Trophoblast cell (in vitro differentiated cells and primary cell): ENCODE measurements around the gene IQCB1.
A peak's percentile ranks its signal among the peaks of the same experiment; 100 is the strongest.

Source experiments
- DNase-seq, 2 donors: peaks; one replicate each; pipeline ENCODE4 v3.0.0-alpha.2; 2016
- H2AFZ ChIP-seq: 2 replicates; pipeline ENCODE4 v1.6.1; 2013; ENCODE audit warnings: low read length, moderate library complexity, mild to moderate bottlenecking; ENCODE audit not compliant: insufficient read depth, poor library complexity
- H2AK5ac ChIP-seq: 2 replicates; pipeline ENCODE4 v1.6.1; 2013; ENCODE audit warnings: mild to moderate bottlenecking, low read length
- H2BK120ac ChIP-seq: 2 replicates; pipeline ENCODE4 v1.6.1; 2013; ENCODE audit warnings: low read length, mild to moderate bottlenecking, moderate library complexity; ENCODE audit not compliant: insufficient read depth, poor library complexity
- H2BK12ac ChIP-seq: 2 replicates; pipeline ENCODE4 v1.6.1; 2013; ENCODE audit warnings: mild to moderate bottlenecking, low read length, moderate library complexity
- H2BK5ac ChIP-seq: 2 replicates; pipeline ENCODE4 v1.6.1; 2013; ENCODE audit warnings: low read length, low read depth, moderate library complexity, mild to moderate bottlenecking; ENCODE audit not compliant: poor library complexity
- H3K14ac ChIP-seq: 2 replicates; pipeline ENCODE4 v1.6.1; 2013; ENCODE audit warnings: mild to moderate bottlenecking, low read length
- H3K18ac ChIP-seq: 2 replicates; pipeline ENCODE4 v1.6.1; 2013; ENCODE audit warnings: mild to moderate bottlenecking, low read length
- H3K23ac ChIP-seq: 2 replicates; pipeline ENCODE4 v1.6.1; 2013; ENCODE audit warnings: low read length
- H3K27ac ChIP-seq: 2 replicates; pipeline ENCODE4 v1.5.1; 2013; ENCODE audit warnings: low read depth, mild to moderate bottlenecking, inconsistent platforms, low read length, moderate library complexity
- H3K27me3 ChIP-seq: 2 replicates; pipeline ENCODE4 v1.6.1; 2013; ENCODE audit warnings: inconsistent platforms, mild to moderate bottlenecking, low read length, moderate library complexity; ENCODE audit not compliant: insufficient read depth
- H3K36me3 ChIP-seq, 2 experiments: 1 replicate in 1 of 2; 2 replicates in 1 of 2; pipeline ENCODE4 v1.6.1; 2013; ENCODE audit warnings: low read length in 2 of 2, mild to moderate bottlenecking in 2 of 2, moderate library complexity in 1 of 2; ENCODE audit not compliant: insufficient read depth in 2 of 2, control insufficient read depth in 1 of 2
- H3K4ac ChIP-seq: 2 replicates; pipeline ENCODE4 v1.6.1; 2013; ENCODE audit warnings: low read depth, mild to moderate bottlenecking, low read length, moderate library complexity
- H3K4me1 ChIP-seq, 2 experiments: 1 replicate in 1 of 2; 2 replicates in 1 of 2; pipeline ENCODE4 v1.6.1; 2013; ENCODE audit warnings: low read length in 2 of 2, mild to moderate bottlenecking in 2 of 2, moderate library complexity in 1 of 2; ENCODE audit not compliant: insufficient read depth in 2 of 2, control insufficient read depth in 1 of 2
- H3K4me2 ChIP-seq: 2 replicates; pipeline ENCODE4 v1.6.1; 2013; ENCODE audit warnings: inconsistent platforms, mild to moderate bottlenecking, low read length, moderate library complexity
- H3K4me3 ChIP-seq: 2 replicates; pipeline ENCODE4 v1.5.1; 2013; ENCODE audit warnings: mild to moderate bottlenecking, low read depth, low read length, inconsistent platforms
- H3K79me1 ChIP-seq: one replicate; pipeline ENCODE4 v1.6.1; 2013; ENCODE audit warnings: low read length
- H3K79me2 ChIP-seq: 2 replicates; pipeline ENCODE4 v1.6.1; 2013; ENCODE audit warnings: low read length, mild to moderate bottlenecking; ENCODE audit not compliant: control insufficient read depth, insufficient read depth, poor library complexity
- H3K9ac ChIP-seq: 2 replicates; pipeline ENCODE4 v1.6.1; 2013; ENCODE audit warnings: mild to moderate bottlenecking, low read length
- H3K9me3 ChIP-seq: 2 replicates; pipeline ENCODE4 v1.6.1; 2013; ENCODE audit warnings: low read depth, mild to moderate bottlenecking, control low read depth, inconsistent platforms, low read length; ENCODE audit not compliant: insufficient read depth
- H4K12ac ChIP-seq: 2 replicates; pipeline ENCODE4 v1.6.1; 2013; ENCODE audit warnings: low read depth, mild to moderate bottlenecking, low read length, moderate library complexity
- H4K8ac ChIP-seq: 2 replicates; pipeline ENCODE4 v1.6.1; 2013; ENCODE audit warnings: low read depth, mild to moderate bottlenecking, low read length, moderate library complexity
- H4K91ac ChIP-seq: one replicate; pipeline ENCODE4 v1.6.1; 2013; ENCODE audit warnings: low read depth, mild to moderate bottlenecking, low read length, moderate library complexity
- WGBS: extraction: QIAGEN DNeasy Blood & Tissue Kit; methylation state at CpG from one replicate; pipeline ENCODE4 v1.1.7; 2013; ENCODE audit warnings: missing lambda C conversion rate; ENCODE audit not compliant: insufficient read length, insufficient coverage; ENCODE audit errors: extremely low coverage; 5-methylcytosine and 5-hydroxymethylcytosine counted together

Gene IQCB1

DNA sequence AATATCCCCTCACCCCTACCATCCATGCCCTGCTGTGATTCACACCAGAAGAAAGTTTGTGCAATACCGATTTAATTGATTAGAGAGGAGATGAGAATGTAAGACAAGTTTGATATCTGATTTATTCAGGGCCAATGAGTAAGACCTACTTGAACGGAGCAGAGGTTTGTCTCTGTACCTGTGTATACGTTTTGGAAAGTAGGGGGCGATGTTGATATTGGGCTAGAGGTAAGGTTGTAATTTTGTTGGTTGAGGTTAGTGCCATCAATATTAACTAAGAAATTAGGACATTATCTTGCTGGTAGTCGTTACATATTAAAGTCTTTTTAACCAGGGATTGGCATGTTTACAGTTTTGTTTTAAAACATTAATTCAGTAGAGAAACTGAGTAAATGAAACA lies 20.7 kb upstream of the IQCB1 start:
- H4K12ac ChIP-seq, result no peak overlapping the region
- no CpG with 5 or more reads among the region's 5 CpGs for WGBS
- no peaks in the 10 kb centered on the region for H3K4me1 ChIP-seq
- no peak overlapping the region for H3K18ac ChIP-seq
- no peak overlapping the region for H3K14ac ChIP-seq
- no peak overlapping the region for H2BK5ac ChIP-seq
- no peak overlapping the region for H2BK120ac ChIP-seq
- H3K79me1 ChIP-seq, result peaks cover 2% of the 10 kb centered on the region
- H3K27ac ChIP-seq, result no peak overlapping the region
- no peak overlapping the region for H3K23ac ChIP-seq
- H3K9ac ChIP-seq, result no peak overlapping the region
- no peak overlapping the region for H2AK5ac ChIP-seq
- H4K8ac ChIP-seq, result no peak overlapping the region
- H3K4me2 ChIP-seq, result no peak overlapping the region
- no peak overlapping the region for H3K4me3 ChIP-seq
- H3K79me2 ChIP-seq, result no peaks in the 10 kb centered on the region
- H3K9me3 ChIP-seq, result no peaks in the 10 kb centered on the region
- DNase-seq, result peak in 1 of 2 donors; percentile 65
- H3K4ac ChIP-seq, result no peak overlapping the region
- no peak overlapping the region for H4K91ac ChIP-seq
- no peaks in the 10 kb centered on the region for H3K27me3 ChIP-seq
- no peak overlapping the region for H2BK12ac ChIP-seq
- peaks cover 0 to 1% of the 10 kb centered on the region in 2 experiments for H3K36me3 ChIP-seq
- no peak overlapping the region for H2AFZ ChIP-seq

DNA sequence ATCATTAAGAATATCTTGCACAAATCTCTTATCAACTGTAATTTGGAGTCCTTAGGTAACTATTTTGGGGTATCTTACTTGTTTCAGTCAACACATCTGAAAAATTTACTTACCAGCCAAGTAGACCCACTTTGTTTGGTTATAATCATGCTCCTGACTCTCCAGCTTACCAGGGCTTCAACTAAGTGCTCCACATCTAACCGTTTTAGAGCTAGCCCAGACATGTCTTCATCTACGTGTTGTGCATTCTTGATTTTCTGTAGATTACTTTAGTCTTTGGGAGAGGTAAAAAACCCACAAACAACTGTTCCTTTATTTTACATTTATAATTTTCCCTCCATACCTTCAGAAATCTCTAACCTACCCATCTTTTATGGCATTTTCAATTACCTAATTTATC lies 17.4 kb upstream of the IQCB1 start:
- Histone ChIP-seq H3K36me3 (peaks cover 0 to 1% of the 10 kb centered on the region in 2 experiments), H2BK120ac (no peak overlapping the region), H3K79me2 (no peaks in the 10 kb centered on the region), H4K8ac (no peak overlapping the region), H3K4me2 (no peak overlapping the region), H2BK12ac (no peak overlapping the region), H2AK5ac (no peak overlapping the region), H3K4me1 (no peaks in the 10 kb centered on the region), H4K12ac (no peak overlapping the region), H3K4me3 (no peak overlapping the region), H3K4ac (no peak overlapping the region), H3K27ac (no peak overlapping the region), H3K9ac (no peak overlapping the region), H3K14ac (no peak overlapping the region), H2AFZ (no peak overlapping the region), H2BK5ac (no peak overlapping the region), H3K23ac (no peak overlapping the region), H3K27me3 (no peaks in the 10 kb centered on the region), H3K79me1 (peaks cover 2% of the 10 kb centered on the region), H4K91ac (no peak overlapping the region), H3K9me3 (no peaks in the 10 kb centered on the region), H3K18ac (no peak overlapping the region)
- peak in 1 of 2 donors; percentile 10 for DNase-seq
- no CpG with 5 or more reads among the region's 2 CpGs for WGBS

DNA sequence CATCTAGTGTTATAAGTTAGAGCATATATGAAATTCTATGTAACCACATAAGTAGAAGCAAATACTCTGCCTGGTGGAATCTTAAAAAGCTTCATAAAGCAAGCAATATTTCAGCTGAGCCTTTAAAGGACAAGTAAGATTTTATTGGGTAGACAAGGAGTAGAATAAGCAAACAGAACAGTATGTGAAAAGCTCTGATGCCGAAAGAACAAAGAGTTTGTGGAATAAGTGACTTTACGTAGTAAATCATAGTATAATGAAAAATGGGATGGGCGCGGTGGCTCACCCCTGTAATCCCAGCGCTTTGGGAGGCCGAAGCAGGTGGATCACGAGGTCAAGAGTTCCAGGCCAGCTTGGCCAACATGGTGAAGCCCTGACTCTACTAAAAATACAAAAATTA lies 10.0 kb upstream of the IQCB1 start:
- H3K27ac ChIP-seq, result no peak overlapping the region
- no peak overlapping the region for H4K8ac ChIP-seq
- H2AK5ac ChIP-seq, result no peak overlapping the region
- H2BK12ac ChIP-seq, result no peak overlapping the region
- no peaks in the 10 kb centered on the region for H3K4me1 ChIP-seq
- no peak for DNase-seq
- H3K4ac ChIP-seq, result no peak overlapping the region
- H2BK120ac ChIP-seq, result no peak overlapping the region
- H3K27me3 ChIP-seq, result no peaks in the 10 kb centered on the region
- no peak overlapping the region for H4K91ac ChIP-seq
- no peak overlapping the region for H2AFZ ChIP-seq
- no peak overlapping the region for H3K23ac ChIP-seq
- no peaks in the 10 kb centered on the region for H3K79me2 ChIP-seq
- no CpG with 5 or more reads among the region's 7 CpGs for WGBS
- no peak overlapping the region for H3K18ac ChIP-seq
- no peak overlapping the region for H4K12ac ChIP-seq
- no peaks in the 10 kb centered on the region for H3K79me1 ChIP-seq
- H3K36me3 ChIP-seq, result no peaks in the 10 kb centered on the region
- no peak overlapping the region for H3K9ac ChIP-seq
- no peaks in the 10 kb centered on the region for H3K9me3 ChIP-seq
- H2BK5ac ChIP-seq, result no peak overlapping the region
- no peak overlapping the region for H3K4me2 ChIP-seq
- no peak overlapping the region for H3K14ac ChIP-seq
- no peak overlapping the region for H3K4me3 ChIP-seq

DNA sequence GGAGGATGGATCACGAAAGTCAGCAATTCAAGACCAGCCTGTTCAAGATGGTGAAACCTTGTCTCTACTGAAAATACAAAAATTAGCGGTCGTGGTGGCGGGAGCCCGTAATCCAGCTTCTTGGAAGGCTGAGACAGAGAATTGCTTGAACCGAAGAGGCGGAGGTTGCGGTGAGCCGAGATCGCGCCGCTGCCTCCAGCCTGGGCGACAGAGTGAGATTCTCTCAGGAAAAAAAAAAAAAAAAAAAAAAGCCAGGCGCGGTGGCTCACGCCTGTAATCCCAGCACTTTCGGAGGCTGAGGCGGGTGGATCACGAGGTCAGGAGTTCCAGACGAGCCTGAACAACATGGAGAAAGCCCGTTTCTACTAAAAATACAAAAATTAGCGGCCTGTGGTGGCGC lies 5.1 kb upstream of the IQCB1 start:
- Histone ChIP-seq H2BK12ac (no peak overlapping the region), H4K12ac (no peak overlapping the region), H3K4me2 (no peak overlapping the region), H3K27me3 (no peaks in the 10 kb centered on the region), H3K9me3 (no peaks in the 10 kb centered on the region), H4K91ac (no peak overlapping the region), H3K79me1 (no peaks in the 10 kb centered on the region), H3K18ac (no peak overlapping the region), H4K8ac (no peak overlapping the region), H2AK5ac (no peak overlapping the region), H3K4me1 (peaks cover 0 to 2% of the 10 kb centered on the region in 2 experiments), H3K36me3 (no peaks in the 10 kb centered on the region), H3K9ac (no peak overlapping the region), H2BK5ac (no peak overlapping the region), H3K27ac (no peak overlapping the region), H2BK120ac (no peak overlapping the region), H3K4me3 (no peak overlapping the region), H3K23ac (no peak overlapping the region), H3K79me2 (no peaks in the 10 kb centered on the region), H3K4ac (no peak overlapping the region), H3K14ac (no peak overlapping the region), H2AFZ (no peak overlapping the region)
- no CpG with 5 or more reads among the region's 23 CpGs for WGBS
- DNase-seq, result peak in 1 of 2 donors; percentile 5
